NCI-H187 (cell line): ENCODE results near the gene ZFP36L2.

Source experiments
- DNase-seq, 2 experiments: peaks; one replicate each; lab custom pipeline; 2025; lab: John Stamatoyannopoulos, UW

Gene ZFP36L2

GRCh38 chr2:43226558-43226954, at the start of gene ZFP36L2:
Gene ZFP36L2 (minus strand): TSS chr2:43226606. CDS start chr2:43226315, 291 bp downstream.
- peak; percentile 81 to 94 for DNase-seq

GRCh38 chr2:43274721-43275120, 48.3 kb upstream of the ZFP36L2 start:
- DNase-seq = no peak

GRCh38 chr2:43274055-43274454, 47.6 kb upstream of the ZFP36L2 start:
- no peak for DNase-seq

- no peak for DNase-seq
Observed at GRCh38 chr2:43273529-43273928, 47.1 kb upstream of the ZFP36L2 start.

GRCh38 chr2:43270930-43271615, 44.7 kb upstream of the ZFP36L2 start:
- DNase-seq = no peak

GRCh38 chr2:43270461-43270860, 44.1 kb upstream of the ZFP36L2 start:
- no peak for DNase-seq

GRCh38 chr2:43269706-43270105, 43.3 kb upstream of the ZFP36L2 start:
- DNase-seq = no peak

- peak; percentile 39 to 55 for DNase-seq
Observed at GRCh38 chr2:43269074-43269572, 42.7 kb upstream of the ZFP36L2 start.

GRCh38 chr2:43268066-43268953, 41.9 kb upstream of the ZFP36L2 start:
- DNase-seq = no peak

GRCh38 chr2:43267381-43267780, 41.0 kb upstream of the ZFP36L2 start:
- DNase-seq = no peak

- no peak for DNase-seq
Observed at GRCh38 chr2:43266711-43267111, 40.3 kb upstream of the ZFP36L2 start.

- DNase-seq = no peak
Observed at GRCh38 chr2:43265421-43265820, 39.0 kb upstream of the ZFP36L2 start.

GRCh38 chr2:43265001-43265400, 38.6 kb upstream of the ZFP36L2 start:
- no peak for DNase-seq

- no peak for DNase-seq
Observed at GRCh38 chr2:43262951-43263350, 36.5 kb upstream of the ZFP36L2 start.

GRCh38 chr2:43262239-43262638, 35.8 kb upstream of the ZFP36L2 start:
- DNase-seq = no peak

GRCh38 chr2:43259512-43259911, 33.1 kb upstream of the ZFP36L2 start:
- no peak for DNase-seq

GRCh38 chr2:43258547-43259156, 32.2 kb upstream of the ZFP36L2 start:
- DNase-seq = no peak

- no peak for DNase-seq
Observed at GRCh38 chr2:43255296-43255910, 29.0 kb upstream of the ZFP36L2 start.

GRCh38 chr2:43254331-43254730, 27.9 kb upstream of the ZFP36L2 start:
- no peak for DNase-seq

- DNase-seq = no peak
Observed at GRCh38 chr2:43251171-43251731, 24.8 kb upstream of the ZFP36L2 start.

GRCh38 chr2:43250015-43250414, 23.6 kb upstream of the ZFP36L2 start:
- no peak for DNase-seq

GRCh38 chr2:43248621-43249020, 22.2 kb upstream of the ZFP36L2 start:
- DNase-seq = no peak
